ENCODE measurements around the gene MMP25. TPM values are rescaled to one million over a fixed set of nuclear protein-coding genes. Genes with fewer than 3 reads are reported as not detected.

MMP25 gene
- total and polyA plus RNA-seq, 2 donors (not counting 1 experiment from before 2014, with no cell fraction given): 0.12 to 0.22 TPM

DNA sequence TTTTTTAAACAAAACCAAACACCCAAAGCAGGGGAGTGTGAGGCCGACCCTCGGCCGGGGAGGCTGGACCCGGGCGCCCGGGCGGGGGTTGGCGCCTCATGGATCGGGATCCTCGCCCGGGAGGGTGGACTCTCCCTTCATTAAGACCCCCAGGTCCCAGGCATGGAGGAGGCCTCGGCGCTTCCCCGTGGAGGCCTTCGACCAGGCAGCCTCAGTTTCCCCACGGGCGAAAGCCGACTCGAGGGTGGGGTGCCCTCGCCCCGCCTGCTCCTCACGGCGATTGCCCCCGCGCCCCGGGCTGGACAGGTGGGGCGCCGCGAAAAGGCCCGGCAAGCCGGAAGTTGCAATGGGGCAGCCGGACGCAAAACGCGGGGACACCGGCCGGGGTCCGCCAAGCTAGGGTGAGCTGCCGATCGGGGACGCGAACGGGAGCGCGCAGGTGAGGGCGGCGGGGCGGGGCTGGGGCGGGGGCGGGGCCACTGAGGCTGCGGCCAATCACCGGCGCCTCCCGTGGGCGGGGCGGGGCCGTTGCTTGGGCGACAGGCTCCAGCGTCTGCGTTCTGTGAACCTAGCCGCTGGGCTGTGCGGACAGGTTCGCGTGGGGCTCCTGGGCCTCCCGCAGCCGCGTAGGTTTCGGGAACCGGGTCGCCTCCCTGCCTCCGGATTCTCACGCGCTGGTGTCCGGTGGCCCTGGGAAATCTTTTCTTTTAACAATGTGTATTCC is 60.0 kb downstream of the MMP25 start:
- peak; percentile 95 for ATAC-seq (ENCODE audit: low read depth)
- intact Hi-C loops (cut with micrococcal nuclease): loop anchor here (1.0 to 2.0 kb wide), 2 partner anchors 18 to 294 kb away; partner anchors contain the start of genes ZNF174 and ZSCAN32
- H4K20me1 ChIP-seq (ENCODE audit: control insufficient read depth, insufficient read depth, low read length, poor library complexity, severe bottlenecking): no peaks in the 10 kb centered on the region
- CTCF ChIA-PET: interaction anchor here (1.0 to 2.8 kb wide), 4 partner anchors 17 to 44 kb away, joined by 3 to 19 read pairs (median 3); no protein-coding TSS in a partner anchor
- no peak for TF ChIP-seq EZH2 (IDR thresholded peaks at IDR 0.05; ENCODE audit: borderline replicate concordance, insufficient read depth, low read depth, low read length, poor library complexity, severe bottlenecking)
- TF ChIP-seq, protein P1, sequence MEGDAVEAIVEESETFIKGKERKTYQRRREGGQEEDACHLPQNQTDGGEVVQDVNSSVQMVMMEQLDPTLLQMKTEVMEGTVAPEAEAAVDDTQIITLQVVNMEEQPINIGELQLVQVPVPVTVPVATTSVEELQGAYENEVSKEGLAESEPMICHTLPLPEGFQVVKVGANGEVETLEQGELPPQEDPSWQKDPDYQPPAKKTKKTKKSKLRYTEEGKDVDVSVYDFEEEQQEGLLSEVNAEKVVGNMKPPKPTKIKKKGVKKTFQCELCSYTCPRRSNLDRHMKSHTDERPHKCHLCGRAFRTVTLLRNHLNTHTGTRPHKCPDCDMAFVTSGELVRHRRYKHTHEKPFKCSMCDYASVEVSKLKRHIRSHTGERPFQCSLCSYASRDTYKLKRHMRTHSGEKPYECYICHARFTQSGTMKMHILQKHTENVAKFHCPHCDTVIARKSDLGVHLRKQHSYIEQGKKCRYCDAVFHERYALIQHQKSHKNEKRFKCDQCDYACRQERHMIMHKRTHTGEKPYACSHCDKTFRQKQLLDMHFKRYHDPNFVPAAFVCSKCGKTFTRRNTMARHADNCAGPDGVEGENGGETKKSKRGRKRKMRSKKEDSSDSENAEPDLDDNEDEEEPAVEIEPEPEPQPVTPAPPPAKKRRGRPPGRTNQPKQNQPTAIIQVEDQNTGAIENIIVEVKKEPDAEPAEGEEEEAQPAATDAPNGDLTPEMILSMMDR (IDR thresholded peaks at IDR 0.05): no peak
- WGBS (ENCODE audit: insufficient coverage): under 1% methylated on average over 74 of the region's 74 CpGs
- peaks cover 15 to 24% of the 10 kb centered on the region in 2 donors for H3K4me1 ChIP-seq (ENCODE audit: control insufficient read depth in 2 of 2, insufficient read depth in 2 of 2, low read length in 2 of 2)
- H3K27ac ChIP-seq (ENCODE audit: low read length in 2 of 2): peak overlapping the region; percentile 77 to 78
- H3K4me2 ChIP-seq (replicated peaks; ENCODE audit: low read depth, low read length, poor library complexity, severe bottlenecking): peak overlapping the region; percentile 94
- POLR2A ChIA-PET: interaction anchor here (0.6 to 2.7 kb wide), 3 partner anchors 16 to 23 kb away, joined by 4 to 10 read pairs (median 5); no protein-coding TSS in a partner anchor
- Mint-ChIP-seq H3K4me1 (peaks cover 18% of the 10 kb centered on the region), H3K4me3 (peak overlapping the region; percentile 82), H3K27me3 (no peaks in the 10 kb centered on the region), H3K9me3 (ENCODE audit: insufficient read depth) (no peaks in the 10 kb centered on the region), H3K27ac (peak overlapping the region; percentile 70)
- H3K79me2 ChIP-seq (ENCODE audit: control insufficient read depth, insufficient read depth, low read length): no peaks in the 10 kb centered on the region
- peak overlapping the region; percentile 70 to 85 (median 78) for H3K4me3 ChIP-seq (ENCODE audit: control extremely low read depth in 1 of 5, extremely low read depth in 1 of 5, insufficient read depth in 1 of 5, low read depth in 2 of 5, low read length in 4 of 5)
- DNase-seq: peak; percentile 92
- H3K36me3 ChIP-seq (replicated peaks in 1 of 2; ENCODE audit: control extremely low read depth in 1 of 2, control insufficient read depth in 1 of 2, extremely low read depth in 1 of 2, insufficient read depth in 2 of 2, low read length in 1 of 2): no peaks in the 10 kb centered on the region
- peak overlapping the region; percentile 95 for H2AFZ ChIP-seq (ENCODE audit: insufficient read depth, low read depth, low read length, poor library complexity, severe bottlenecking)
- H3K9ac ChIP-seq (ENCODE audit: low read length): peak overlapping the region; percentile 78
- H3K9me3 ChIP-seq (ENCODE audit: control extremely low read depth in 1 of 3, control insufficient read depth in 2 of 3, insufficient read depth in 1 of 3, low read length in 2 of 3): no peaks in the 10 kb centered on the region
- peaks cover 0 to under 1% (median 0%) of the 10 kb centered on the region in 4 experiments for H3K27me3 ChIP-seq (replicated peaks in 1 of 4; ENCODE audit: control extremely low read depth in 1 of 4, control insufficient read depth in 3 of 4, insufficient read depth in 4 of 4, low read length in 3 of 4)

Small RNA genes lying within 50 kb of the gene (small RNA-seq; reads per million reads assigned to genes)
- gene RNU1-22P (ENCODE audit: insufficient read length, low read depth, low replicate concordance): 0.57 reads per million

Other genes with a start within 250 kb of the MMP25 start
- gene PRSS41, start 248.1 kb upstream of the MMP25 start, total RNA-seq: not detected in 2 replicates
- not detected in 2 replicates for gene PRSS41, start 248.1 kb upstream of the MMP25 start, polyA plus RNA-seq
- 1.8 and 2.0 TPM in 2 replicates for gene PRSS21, start 229.3 kb upstream of the MMP25 start, total RNA-seq
- 4.3 and 5.8 TPM in 2 replicates for gene PRSS21, start 229.3 kb upstream of the MMP25 start, polyA plus RNA-seq
- gene ZG16B, start 216.3 kb upstream of the MMP25 start, total RNA-seq: not detected in 2 replicates
- not detected in 2 replicates for gene ZG16B, start 216.3 kb upstream of the MMP25 start, polyA plus RNA-seq
- not detected in 2 replicates for gene PRSS22, start 188.4 kb upstream of the MMP25 start, total RNA-seq
- gene PRSS22, start 188.4 kb upstream of the MMP25 start, polyA plus RNA-seq: not detected in 2 replicates
- gene FLYWCH2, start 163.3 kb upstream of the MMP25 start, total RNA-seq: 22.3 and 26.5 TPM in 2 replicates
- 18.7 and 24.1 TPM in 2 replicates for gene FLYWCH2, start 163.3 kb upstream of the MMP25 start, polyA plus RNA-seq
- gene FLYWCH1, start 134.6 kb upstream of the MMP25 start, total RNA-seq: 119 and 120 TPM in 2 replicates
- 43.0 and 78.3 TPM in 2 replicates for gene FLYWCH1, start 134.6 kb upstream of the MMP25 start, polyA plus RNA-seq
- 0.17 and 0.19 TPM in 2 replicates for gene KREMEN2, start 82.3 kb upstream of the MMP25 start, total RNA-seq
- gene KREMEN2, start 82.3 kb upstream of the MMP25 start, polyA plus RNA-seq: 1.1 and 2.6 TPM in 2 replicates
- gene PAQR4, start 77.2 kb upstream of the MMP25 start, total RNA-seq: 1.8 and 2.6 TPM in 2 replicates
- gene PAQR4, start 77.2 kb upstream of the MMP25 start, polyA plus RNA-seq: 1.8 and 2.8 TPM in 2 replicates
- 0.67 and 1.0 TPM in 2 replicates for gene PKMYT1, start 66.1 kb upstream of the MMP25 start, total RNA-seq
- gene PKMYT1, start 66.1 kb upstream of the MMP25 start, polyA plus RNA-seq: 1.4 and 2.6 TPM in 2 replicates
- not detected in 2 replicates for gene CLDN9, start 33.6 kb upstream of the MMP25 start, total RNA-seq
- 0.04 and 0.20 TPM in 2 replicates for gene CLDN9, start 33.6 kb upstream of the MMP25 start, polyA plus RNA-seq
- gene CLDN6, start 28.4 kb upstream of the MMP25 start, total RNA-seq: not detected in 2 replicates
- not detected in 2 replicates for gene CLDN6, start 28.4 kb upstream of the MMP25 start, polyA plus RNA-seq
- 0.85 and 1.3 TPM in 2 replicates for gene TNFRSF12A, start 26.2 kb upstream of the MMP25 start, total RNA-seq
- 0.61 and 0.72 TPM in 2 replicates for gene TNFRSF12A, start 26.2 kb upstream of the MMP25 start, polyA plus RNA-seq
- 17.9 and 19.1 TPM in 2 replicates for gene HCFC1R1, start 22.6 kb upstream of the MMP25 start, total RNA-seq
- 15.3 and 24.8 TPM in 2 replicates for gene HCFC1R1, start 22.6 kb upstream of the MMP25 start, polyA plus RNA-seq
- 25.3 and 28.5 TPM in 2 replicates for gene THOC6, start 22.5 kb upstream of the MMP25 start, total RNA-seq
- 52.2 and 63.9 TPM in 2 replicates for gene THOC6, start 22.5 kb upstream of the MMP25 start, polyA plus RNA-seq
- 0.20 TPM in 1 of 2 replicates, not detected in the other for gene BICDL2, start 9.6 kb upstream of the MMP25 start, total RNA-seq
- gene BICDL2, start 9.6 kb upstream of the MMP25 start, polyA plus RNA-seq: not detected in 2 replicates
- 2.0 and 2.3 TPM in 2 replicates for gene IL32, start 19.1 kb downstream of the MMP25 start, total RNA-seq
- gene IL32, start 19.1 kb downstream of the MMP25 start, polyA plus RNA-seq: 2.0 and 15.0 TPM in 2 replicates
- gene ZSCAN10, start 52.7 kb downstream of the MMP25 start, total RNA-seq: not detected in 2 replicates
- gene ZSCAN10, start 52.7 kb downstream of the MMP25 start, polyA plus RNA-seq: 0.36 TPM in 1 of 2 replicates, not detected in the other
- gene ZNF205, start 66.0 kb downstream of the MMP25 start, total RNA-seq: not detected in 2 replicates
- not detected in 2 replicates for gene ZNF205, start 66.0 kb downstream of the MMP25 start, polyA plus RNA-seq
- 7.2 and 9.5 TPM in 2 replicates for gene ZNF213, start 88.5 kb downstream of the MMP25 start, total RNA-seq
- gene ZNF213, start 88.5 kb downstream of the MMP25 start, polyA plus RNA-seq: 0.97 and 1.4 TPM in 2 replicates
- not detected in 2 replicates for gene OR1F1, start 141.6 kb downstream of the MMP25 start, total RNA-seq
- gene OR1F1, start 141.6 kb downstream of the MMP25 start, polyA plus RNA-seq: not detected in 2 replicates
- 16.1 and 20.1 TPM in 2 replicates for gene ZNF200, start 188.6 kb downstream of the MMP25 start, total RNA-seq
- 2.4 and 2.7 TPM in 2 replicates for gene ZNF200, start 188.6 kb downstream of the MMP25 start, polyA plus RNA-seq
- 0.10 and 0.25 TPM in 2 replicates for gene MEFV, start 210.1 kb downstream of the MMP25 start, total RNA-seq
- 0.24 and 0.29 TPM in 2 replicates for gene MEFV, start 210.1 kb downstream of the MMP25 start, polyA plus RNA-seq
- 43.0 and 46.0 TPM in 2 replicates for gene ZNF263, start 236.9 kb downstream of the MMP25 start, total RNA-seq
- 21.4 and 24.7 TPM in 2 replicates for gene ZNF263, start 236.9 kb downstream of the MMP25 start, polyA plus RNA-seq